B cell (primary cell): Measurements from ENCODE around the gene A1CF. TPM values are rescaled to one million over a fixed set of nuclear protein-coding genes. Genes with fewer than 3 reads are reported as not detected.

Experiments used
- ATAC-seq: fragments of 200-7000 bp; cut with Tn5 transposase; one replicate; pipeline ENCODE4 v1.10.0; 2021; ENCODE audit warnings: low read depth, mild to moderate bottlenecking, moderate number of reproducible peaks, moderate library complexity
- CTCF ChIA-PET: fragments of 350-600 bp; sonication (Branson Sonifier 250); formaldehyde crosslinking; loops from one replicate; lab custom pipeline; 2021; ENCODE audit warnings: antibody characterized with exemption, inconsistent platforms; lab: Charles Lee
- POLR2A ChIA-PET: fragments of 350-600 bp; sonication (Branson Sonifier 250); formaldehyde crosslinking; loops from one replicate; lab custom pipeline; 2021; ENCODE audit warnings: antibody characterized with exemption; lab: Charles Lee
- DNase-seq: peaks from one replicate; pipeline ENCODE4 v3.0.0; 2013
- H2AFZ ChIP-seq: 2 replicates; pipeline ENCODE4 v1.6.1; 2012; ENCODE audit warnings: mild to moderate bottlenecking, low read depth, low read length; ENCODE audit not compliant: insufficient read depth, poor library complexity, severe bottlenecking
- H3K27ac ChIP-seq, 2 donors: 1 replicate in 1 of 2; 2 replicates in 1 of 2; pipeline ENCODE4 v1.5.1; 2012 to 2013; ENCODE audit warnings: low read length in 2 of 2, mild to moderate bottlenecking in 2 of 2, moderate library complexity in 1 of 2
- H3K27me3 ChIP-seq, 4 experiments: fragments of 200-600 bp in 1 of 4; sonication (generic) in 1 of 4; replicated peaks in 1 of 4; 1 replicate in 2 of 4; 2 replicates in 2 of 4; pipeline versions ENCODE4 v1.6.1 to v1.7.0; 2013 to 2016; ENCODE audit warnings: low read length in 3 of 4, mild to moderate bottlenecking in 2 of 4, mixed read lengths in 1 of 4, moderate library complexity in 1 of 4; ENCODE audit not compliant: insufficient read depth in 4 of 4, control insufficient read depth in 3 of 4; ENCODE audit errors: control extremely low read depth in 1 of 4
- H3K36me3 ChIP-seq, 2 experiments: replicated peaks in 1 of 2; 1 replicate in 1 of 2; 2 replicates in 1 of 2; pipeline versions ENCODE4 v1.6.1 to v1.7.1; 2013; ENCODE audit warnings: low read length in 1 of 2; ENCODE audit not compliant: insufficient read depth in 2 of 2, control insufficient read depth in 1 of 2; ENCODE audit errors: control extremely low read depth in 1 of 2, extremely low read depth in 1 of 2
- H3K4me1 ChIP-seq, 2 donors: fragments of 200-600 bp in 1 of 2; sonication (generic) in 1 of 2; 1 replicate in 1 of 2; 2 replicates in 1 of 2; pipeline versions ENCODE4 v1.5.1 to v1.6.1; 2013 to 2017; ENCODE audit warnings: low read length in 2 of 2; ENCODE audit not compliant: control insufficient read depth in 2 of 2, insufficient read depth in 2 of 2
- H3K4me2 ChIP-seq: replicated peaks from 2 replicates; pipeline ENCODE3; 2012; ENCODE audit warnings: mild to moderate bottlenecking, low read depth, low read length; ENCODE audit not compliant: poor library complexity, severe bottlenecking
- H3K4me3 ChIP-seq, 5 experiments: fragments of 200-600 bp in 1 of 5; sonication (generic) in 1 of 5; 1 replicate in 3 of 5; 2 replicates in 2 of 5; pipeline versions ENCODE4 v1.5.1 to v1.7.0; 2011 to 2016; ENCODE audit warnings: low read length in 4 of 5, mild to moderate bottlenecking in 4 of 5, low read depth in 2 of 5, control low read depth in 1 of 5, moderate library complexity in 1 of 5; ENCODE audit not compliant: insufficient read depth in 1 of 5; ENCODE audit errors: control extremely low read depth in 1 of 5, extremely low read depth in 1 of 5
- H3K79me2 ChIP-seq: fragments of 200-600 bp; sonication (generic); one replicate; pipeline ENCODE4 v1.6.0; 2016; ENCODE audit warnings: low read length; ENCODE audit not compliant: control insufficient read depth, insufficient read depth
- H3K9ac ChIP-seq: fragments of 200-600 bp; sonication (generic); 2 replicates; pipeline ENCODE4 v1.6.1; 2017; ENCODE audit warnings: mild to moderate bottlenecking, low read length, moderate library complexity
- H3K9me3 ChIP-seq, 3 donors: one replicate each; pipeline versions ENCODE4 v1.6.1 to v1.7.1; 2013; ENCODE audit warnings: low read length in 2 of 3; ENCODE audit not compliant: control insufficient read depth in 2 of 3, insufficient read depth in 1 of 3; ENCODE audit errors: control extremely low read depth in 1 of 3
- H4K20me1 ChIP-seq: 2 replicates; pipeline ENCODE4 v1.6.0; 2012; ENCODE audit warnings: mild to moderate bottlenecking, low read length; ENCODE audit not compliant: insufficient read depth, control insufficient read depth, poor library complexity, severe bottlenecking
- H3K27ac Mint-ChIP-seq: one replicate; pipeline ENCODE4 v1.8.0; 2021; ENCODE audit warnings: mixed read lengths
- H3K27me3 Mint-ChIP-seq: one replicate; pipeline ENCODE4 v1.8.0; 2021; ENCODE audit warnings: mixed read lengths
- H3K4me1 Mint-ChIP-seq: one replicate; pipeline ENCODE4 v1.8.0; 2021; ENCODE audit warnings: mixed read lengths
- H3K4me3 Mint-ChIP-seq: one replicate; pipeline ENCODE4 v1.8.0; 2021; ENCODE audit warnings: mixed read lengths
- H3K9me3 Mint-ChIP-seq: one replicate; pipeline ENCODE4 v1.8.0; 2022; ENCODE audit warnings: mixed read lengths; ENCODE audit not compliant: insufficient read depth
- CTCF ChIP-seq: fragments of 200-600 bp; IDR thresholded peaks from one replicate; pipeline ENCODE4 v1.8.0; 2022; ENCODE audit warnings: antibody characterized with exemption, mild to moderate bottlenecking
- EZH2 ChIP-seq: IDR thresholded peaks from 2 replicates; pipeline ENCODE4 v1.6.1; 2012; ENCODE audit warnings: borderline replicate concordance, low read depth, mild to moderate bottlenecking, moderate library complexity, low read length; ENCODE audit not compliant: insufficient read depth, poor library complexity, severe bottlenecking
- WGBS: methylation state at CpG from one replicate; pipeline ENCODE4 v1.1.5; 2013; ENCODE audit warnings: missing lambda C conversion rate; ENCODE audit not compliant: insufficient coverage; 5-methylcytosine and 5-hydroxymethylcytosine counted together
- intact Hi-C: fragments of 100-400 bp; cut with micrococcal nuclease; formaldehyde crosslinking; loops from one replicate; pipeline ENCODE4 v1.10.0; 2022
- polyA plus RNA-seq: library from polyadenylated mRNA; depleted of rRNA; stranded (reverse); fragments of >200 nt; gene quantifications from 2 replicates; pipeline ENCODE4 v1.2.3, GENCODE V29; 2012
- total RNA-seq, 2 donors: library from RNA; stranded (reverse); fragments of 120-200 nt in 1 of 2; gene quantifications; 1 replicate in 1 of 2; 2 replicates in 1 of 2; pipeline versions ENCODE4 v1.2.3 to v1.2.4, GENCODE V29; 2013 to 2022

A1CF gene
- total and polyA plus RNA-seq, 2 donors (not counting 1 experiment from before 2014, with no cell fraction given), result not detected

- no peak overlapping the region for H3K9ac ChIP-seq
- ChIA-PET POLR2A (no interaction called here), CTCF (no interaction called here)
- DNase-seq (no peak), ATAC-seq (no peak)
- no peaks in the 10 kb centered on the region for H4K20me1 ChIP-seq
- H3K4me3 ChIP-seq, result no peak overlapping the region
- intact Hi-C loops, result no loop called here
- no peaks in the 10 kb centered on the region for H3K36me3 ChIP-seq
- Mint-ChIP-seq H3K27me3 (peaks cover 25% of the 10 kb centered on the region), H3K9me3 (no peaks in the 10 kb centered on the region), H3K27ac (no peak overlapping the region), H3K4me3 (no peak overlapping the region), H3K4me1 (no peaks in the 10 kb centered on the region)
- no peak for TF ChIP-seq CTCF
- TF ChIP-seq EZH2, result no peak
- H2AFZ ChIP-seq, result no peak overlapping the region
- H3K27me3 ChIP-seq, result peaks cover 0 to 4% (median 0%) of the 10 kb centered on the region in 4 experiments
- no peaks in the 10 kb centered on the region for H3K4me1 ChIP-seq
- no peak overlapping the region for H3K4me2 ChIP-seq
- no peak overlapping the region for H3K27ac ChIP-seq
- H3K79me2 ChIP-seq, result no peaks in the 10 kb centered on the region
- no peaks in the 10 kb centered on the region for H3K9me3 ChIP-seq
- WGBS, result no CpG with 5 or more reads among the region's 4 CpGs
These were observed 61.6 kb downstream of the A1CF start for GRCh38 chr10:50823789-50824188.

- WGBS, result 92% methylated on average over 6 of the region's 7 CpGs
- H3K4me2 ChIP-seq, result no peak overlapping the region
- H2AFZ ChIP-seq, result no peak overlapping the region
- intact Hi-C loops, result no loop called here
- no peak overlapping the region for H3K9ac ChIP-seq
- no peak for TF ChIP-seq EZH2
- no peak for TF ChIP-seq CTCF
- Mint-ChIP-seq H3K27ac (no peak overlapping the region), H3K9me3 (no peaks in the 10 kb centered on the region), H3K4me1 (no peaks in the 10 kb centered on the region), H3K27me3 (peaks cover 10% of the 10 kb centered on the region), H3K4me3 (no peak overlapping the region)
- no peak overlapping the region for H3K27ac ChIP-seq
- H3K4me3 ChIP-seq, result no peak overlapping the region
- DNase-seq (no peak), ATAC-seq (no peak)
- POLR2A ChIA-PET, result no interaction called here
- no peaks in the 10 kb centered on the region for H4K20me1 ChIP-seq
- H3K9me3 ChIP-seq, result no peaks in the 10 kb centered on the region
- CTCF ChIA-PET, result no interaction called here
- peaks cover 0 to 3% (median 0%) of the 10 kb centered on the region in 4 experiments for H3K27me3 ChIP-seq
- H3K4me1 ChIP-seq, result no peaks in the 10 kb centered on the region
- no peaks in the 10 kb centered on the region for H3K79me2 ChIP-seq
- no peaks in the 10 kb centered on the region for H3K36me3 ChIP-seq
These were observed 75.8 kb downstream of the A1CF start for GRCh38 chr10:50809596-50809995.
